RCC 7860 (cell line): ENCODE measurements around the gene GPR176.

ENCODE experiments used
- DNase-seq: peaks from one replicate; pipeline ENCODE4 v3.0.0-alpha.2; 2015; ENCODE audit warnings: low spot score
- FAIRE-seq: peaks from 2 replicates; lab custom pipeline; 2012; peaks lifted over from hg19 to GRCh38; lab: Jason Lieb, UNC

The GPR176 gene

DNA sequence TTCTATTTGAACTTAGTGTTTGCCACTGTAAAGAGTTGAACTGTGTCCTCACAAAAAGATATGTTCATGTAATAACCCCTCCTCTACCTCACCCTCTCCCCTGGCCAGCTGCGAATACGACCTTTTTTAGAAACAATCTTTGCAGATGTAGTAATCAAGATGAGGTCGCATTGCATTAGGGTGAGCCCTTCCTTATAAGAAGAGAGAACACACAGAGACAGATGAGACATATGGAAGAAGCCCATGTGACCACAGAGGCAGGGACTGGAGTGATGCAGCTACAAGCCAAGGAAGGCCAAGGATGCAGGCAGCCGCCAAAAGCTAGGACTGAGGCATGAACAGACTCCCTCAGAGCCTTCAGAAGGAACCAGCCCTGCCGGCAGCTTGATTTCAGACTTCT, 27.6 kb downstream of the GPR176 start:
- DNase-seq (no peak), FAIRE-seq (no peak)

DNA sequence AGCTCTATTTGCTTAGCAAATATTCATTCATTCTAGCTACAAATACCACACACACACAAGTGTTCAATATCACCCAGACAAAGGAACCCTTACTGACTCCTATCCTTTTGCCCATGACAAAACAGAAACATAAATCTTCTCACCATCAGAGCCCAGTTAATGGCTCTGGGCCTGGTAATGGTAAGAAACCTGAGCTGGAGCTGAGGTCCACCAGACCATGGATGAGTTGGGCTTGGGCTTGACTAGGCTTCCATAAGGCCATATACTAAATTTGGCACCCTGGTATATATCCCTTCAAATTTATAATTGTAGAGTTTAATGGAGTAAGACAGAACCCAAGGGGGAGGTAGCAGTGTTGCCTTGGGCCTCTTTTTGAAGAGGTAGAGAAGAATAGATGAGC, 29.4 kb downstream of the GPR176 start:
- FAIRE-seq: no peak

DNA sequence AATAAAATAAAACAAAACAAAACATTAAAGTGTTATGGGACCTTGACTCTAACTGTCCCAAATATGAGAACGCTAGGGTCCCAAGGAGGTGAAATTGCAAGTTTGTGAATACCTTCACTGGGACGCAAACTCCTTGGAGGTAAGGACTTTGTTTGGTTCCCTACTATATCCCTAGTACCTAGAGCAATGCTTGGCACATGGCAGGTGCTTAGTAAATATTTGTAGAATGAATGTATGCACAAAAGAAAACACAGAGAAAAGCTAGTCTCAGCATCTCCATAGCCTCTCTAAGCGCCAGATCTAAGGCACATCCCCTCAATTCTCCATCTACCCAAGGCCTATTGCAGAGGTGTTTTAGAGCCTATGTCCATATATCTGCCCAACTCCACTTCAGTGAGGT, 30.5 kb downstream of the GPR176 start:
- FAIRE-seq (no peak), DNase-seq (no peak)

More for the DNA sequence above, 29.4 kb downstream of the GPR176 start:
- no peak for DNase-seq

DNA sequence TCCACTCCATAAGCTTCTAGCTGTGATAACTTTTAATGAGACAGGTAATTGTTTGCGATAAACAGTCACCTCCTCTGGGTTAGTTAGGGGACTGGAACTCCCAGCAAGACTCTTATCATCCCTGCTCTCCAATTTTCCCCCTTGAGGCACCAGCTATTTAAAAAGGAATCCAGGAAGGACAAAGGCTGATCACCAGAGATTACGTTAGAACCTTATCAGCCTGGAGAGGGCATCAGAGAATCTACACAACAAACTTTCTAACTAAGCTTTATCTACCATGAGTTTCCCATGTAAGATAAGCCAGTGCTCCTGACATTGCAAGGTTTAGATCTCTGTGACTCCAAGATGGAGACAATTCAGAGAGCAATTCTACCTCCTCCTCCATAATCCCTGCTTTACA, 31.3 kb downstream of the GPR176 start:
- no peak for DNase-seq
- no peak for FAIRE-seq

DNA sequence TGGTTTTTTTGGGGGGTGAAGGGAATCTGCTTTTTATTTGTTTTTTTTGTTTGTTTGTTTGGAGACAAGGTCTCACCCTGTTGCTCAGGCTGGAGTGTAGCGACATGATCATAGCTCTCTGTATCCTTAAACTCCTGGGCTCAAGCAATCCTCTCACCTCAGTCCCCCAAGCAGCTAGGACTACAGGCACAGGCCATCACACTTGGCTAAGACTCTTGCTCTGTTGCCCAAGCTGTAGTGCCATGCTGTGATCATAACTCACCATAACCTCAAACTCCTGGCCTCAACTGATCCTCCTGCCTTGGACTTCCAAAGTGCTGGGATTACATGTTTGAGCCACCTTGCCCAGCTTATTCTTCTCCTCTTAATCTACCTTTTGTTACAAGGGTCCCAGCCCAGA, 31.8 kb downstream of the GPR176 start:
- FAIRE-seq (no peak), DNase-seq (no peak)

DNA sequence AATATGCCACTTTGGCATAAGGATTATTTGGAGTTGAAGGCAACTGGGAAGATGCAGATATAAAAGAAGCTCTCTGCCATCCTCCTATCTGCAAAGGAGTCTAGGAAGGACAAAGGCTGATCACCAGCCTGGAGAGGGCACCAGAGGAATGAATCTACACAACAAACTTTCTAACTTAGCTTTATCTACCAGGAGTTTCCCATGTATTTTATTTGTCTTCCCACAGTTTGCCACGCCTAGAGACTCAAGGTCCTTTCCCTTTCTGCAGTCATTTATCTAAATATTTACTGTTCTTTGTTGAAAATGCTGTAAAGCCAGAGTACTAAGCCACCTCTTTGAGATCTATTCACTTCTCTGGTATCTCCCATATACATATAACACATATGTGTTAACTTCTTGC, 32.2 kb downstream of the GPR176 start:
- DNase-seq: peak; percentile 19
- no peak for FAIRE-seq

DNA sequence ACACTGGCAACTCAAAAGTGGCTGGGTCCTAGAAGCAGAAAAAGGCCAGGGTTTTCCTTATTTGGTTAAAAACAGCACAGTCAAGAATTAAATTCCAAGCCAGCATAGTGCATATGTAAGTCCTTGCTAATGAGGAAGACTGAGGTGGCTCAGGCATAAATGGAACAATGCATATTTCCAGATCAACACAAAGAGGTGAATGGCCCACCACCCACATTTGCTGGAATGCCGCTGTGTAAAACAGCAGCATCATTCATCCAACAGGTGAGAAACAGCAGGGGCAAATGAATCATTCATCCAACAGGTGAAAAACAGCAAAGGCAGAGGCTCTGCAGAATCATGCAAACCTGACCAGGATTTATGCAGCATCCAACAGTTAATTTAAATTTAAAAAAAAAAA, 32.9 kb downstream of the GPR176 start:
- no peak for FAIRE-seq

DNA sequence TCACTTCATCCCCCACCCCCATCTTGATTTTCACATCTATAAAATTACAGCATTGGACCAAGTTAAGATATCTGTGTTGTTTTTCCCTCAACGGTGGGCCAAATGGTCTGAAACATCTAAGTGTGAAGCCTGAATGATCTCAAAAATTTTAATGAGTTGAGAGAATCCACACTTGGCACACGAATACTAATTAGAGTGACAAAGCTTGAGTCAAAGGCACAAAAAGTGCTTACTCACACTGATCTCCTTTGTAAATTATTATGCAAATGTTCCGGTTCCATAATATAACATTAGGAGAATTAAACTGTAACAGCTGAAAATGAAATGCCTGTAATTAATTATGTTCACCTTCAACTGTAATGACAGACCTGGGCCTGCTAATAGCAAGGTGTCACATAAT, 33.6 kb downstream of the GPR176 start:
- DNase-seq (no peak), FAIRE-seq (no peak)

More for the DNA sequence above, 32.9 kb downstream of the GPR176 start:
- no peak for DNase-seq

DNA sequence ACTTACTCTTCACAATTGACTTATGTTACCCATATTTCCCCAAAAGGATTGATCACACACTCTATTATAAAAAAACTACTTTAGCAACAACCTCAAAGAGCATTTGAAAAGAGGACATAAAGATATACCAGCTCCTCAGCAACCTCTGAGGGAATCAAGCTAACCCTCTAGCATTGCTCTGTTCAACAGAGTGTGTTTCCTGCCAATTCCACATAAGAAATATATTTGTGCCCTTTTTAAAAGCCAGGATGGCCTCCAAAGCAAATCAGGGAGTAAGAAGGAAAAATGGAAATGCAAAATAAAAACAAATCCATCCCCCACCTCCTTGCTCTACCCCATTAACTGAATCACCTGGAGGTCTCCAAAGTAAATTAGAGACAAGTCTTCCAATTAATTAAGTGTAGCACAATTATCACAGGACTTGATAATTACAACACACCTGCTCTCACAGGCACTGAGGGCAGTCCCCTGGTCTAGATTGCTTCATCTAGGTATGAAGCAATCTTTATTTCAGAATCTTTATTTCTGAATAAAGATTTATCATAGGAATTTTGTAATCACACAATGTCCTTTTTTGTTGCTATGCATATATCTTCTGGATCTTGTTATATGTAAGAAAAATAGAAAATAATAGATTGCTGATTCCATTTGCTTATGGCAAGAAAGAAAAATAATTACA, 34.8 kb downstream of the GPR176 start:
- FAIRE-seq (no peak), DNase-seq (no peak)

DNA sequence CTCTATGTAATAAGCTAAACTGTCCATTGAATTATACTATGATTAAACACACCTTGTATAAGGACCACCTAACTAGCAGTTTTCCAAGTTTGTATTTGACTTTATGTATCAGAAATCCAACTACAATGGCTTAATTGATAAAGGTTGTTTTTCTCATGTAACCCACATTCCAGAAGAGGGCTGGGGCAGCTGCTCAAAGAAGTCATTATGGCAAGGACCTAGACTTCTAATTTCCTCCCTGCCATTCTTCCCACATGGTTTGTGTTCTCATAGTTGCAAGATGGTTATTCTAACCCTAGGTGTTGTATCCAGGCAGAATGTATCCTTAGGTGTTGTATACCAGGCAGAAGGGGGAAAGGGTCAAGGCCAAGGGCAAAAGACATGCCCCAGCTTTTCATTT, 35.7 kb downstream of the GPR176 start:
- DNase-seq (no peak), FAIRE-seq (no peak)

DNA sequence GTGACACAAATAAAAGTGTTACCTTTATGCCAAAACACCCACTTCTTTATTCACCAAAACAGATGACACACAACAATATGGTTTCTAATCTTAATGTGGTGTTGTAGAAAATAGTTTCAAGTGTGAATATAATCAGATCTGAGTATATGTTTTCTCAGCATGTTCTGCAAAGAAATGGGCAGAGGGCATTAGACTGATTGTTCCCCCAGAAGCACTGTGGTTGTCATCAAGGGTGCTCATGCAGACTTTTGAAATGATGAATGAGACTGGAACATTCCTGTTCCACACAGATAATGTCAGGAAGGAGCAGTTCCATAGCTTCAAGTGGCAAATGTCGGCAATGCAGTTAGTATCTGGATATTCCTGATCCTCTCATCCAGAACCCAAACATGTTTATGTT, 37.5 kb downstream of the GPR176 start:
- DNase-seq (no peak), FAIRE-seq (no peak)

DNA sequence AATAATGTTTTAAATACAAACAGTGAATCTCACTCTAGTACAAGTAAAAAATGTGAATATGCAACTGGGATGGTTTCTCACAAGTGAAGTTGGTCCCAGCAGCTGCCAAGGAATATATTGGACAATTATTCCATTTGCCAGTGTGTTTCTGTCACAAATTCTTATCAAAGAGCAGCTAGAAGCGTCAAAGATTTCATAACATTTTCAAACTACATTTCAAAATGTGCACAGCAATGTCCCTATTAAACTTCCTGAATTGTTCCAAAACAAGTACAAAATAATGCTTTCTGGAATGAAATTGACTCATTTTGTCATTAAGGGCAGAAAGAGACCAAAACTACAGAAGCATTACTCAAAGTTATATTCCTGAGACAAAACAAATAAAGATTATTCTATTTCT, 38.3 kb downstream of the GPR176 start:
- FAIRE-seq (no peak), DNase-seq (no peak)

DNA sequence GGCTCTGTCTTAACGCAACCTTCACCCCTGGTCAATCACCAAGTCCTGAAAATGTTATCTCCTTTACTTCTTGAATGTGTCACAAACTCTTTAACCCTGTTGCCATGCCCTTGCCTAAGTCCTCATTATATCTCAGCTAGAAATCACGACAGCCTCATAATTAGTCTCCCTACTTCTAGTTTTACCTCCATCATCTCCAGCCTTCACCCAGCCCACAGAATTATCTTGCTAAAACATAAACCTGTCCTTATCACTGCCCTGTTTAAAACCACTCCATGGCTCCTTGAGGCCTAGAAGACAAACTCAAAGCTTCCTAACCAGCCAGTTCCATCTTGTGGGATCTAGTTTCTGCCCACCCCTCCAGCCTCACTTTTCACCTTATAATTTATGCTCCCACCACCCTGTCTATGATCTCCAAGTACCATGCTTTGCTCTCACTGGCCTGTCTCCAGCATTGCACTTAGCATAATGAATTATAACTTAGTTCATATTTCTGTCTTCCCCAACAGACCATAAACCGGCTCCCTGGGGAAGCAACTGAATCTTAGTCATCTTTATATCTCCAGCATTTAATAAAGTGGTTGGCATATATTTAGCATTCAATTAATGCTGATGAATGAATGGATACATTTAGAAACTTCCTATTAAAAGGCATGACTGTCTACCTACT, 39.2 kb downstream of the GPR176 start:
- no peak for DNase-seq
- FAIRE-seq: no peak

DNA sequence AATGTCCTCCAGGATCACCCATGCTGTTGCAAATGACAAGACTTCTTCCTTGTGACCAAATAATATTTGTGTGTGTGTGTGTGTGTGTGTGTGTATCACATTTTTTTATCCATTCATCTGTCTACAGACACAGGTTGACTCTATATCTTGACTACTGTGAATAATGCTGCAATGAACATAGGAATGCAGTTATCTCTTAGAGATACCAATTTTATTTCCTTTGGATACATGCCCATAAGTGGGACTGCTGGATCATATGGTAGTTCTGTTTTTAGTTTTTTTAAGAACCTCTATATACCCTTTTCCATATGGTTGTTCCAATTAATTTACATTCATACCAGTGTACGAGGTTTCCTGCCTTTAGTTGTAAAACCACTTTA, 41.7 kb downstream of the GPR176 start:
- no peak for FAIRE-seq
- DNase-seq: no peak

DNA sequence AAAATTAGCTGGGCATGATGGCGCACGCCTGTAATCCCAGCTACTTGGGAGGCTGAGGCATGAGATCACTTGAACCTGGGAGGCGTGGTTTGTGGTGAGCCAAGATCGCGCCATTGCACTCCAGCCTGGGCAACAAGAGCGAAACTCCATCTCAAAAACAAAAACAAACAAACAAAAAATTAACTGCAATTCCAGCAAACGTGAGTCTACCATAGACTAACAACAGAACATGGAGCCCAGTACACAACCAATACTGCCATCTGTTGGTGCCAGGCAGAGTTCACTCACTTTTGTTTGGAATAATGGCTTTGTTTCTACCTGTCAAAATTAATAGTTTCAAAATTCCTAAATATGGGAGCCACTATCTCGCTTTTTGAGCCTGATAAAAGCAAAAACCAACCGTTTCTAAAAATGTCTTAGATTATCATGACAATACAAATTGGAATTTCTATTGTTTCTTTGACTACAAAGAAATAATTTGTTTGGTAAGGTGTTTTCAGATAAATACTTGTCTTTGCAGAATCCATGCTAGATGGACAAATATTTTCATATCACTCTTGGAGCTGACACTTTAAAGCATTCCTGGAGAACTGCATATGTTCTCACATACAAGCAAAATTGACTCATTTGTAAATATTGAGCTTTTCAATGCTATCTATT, 45.0 kb downstream of the GPR176 start:
- no peak for FAIRE-seq

DNA sequence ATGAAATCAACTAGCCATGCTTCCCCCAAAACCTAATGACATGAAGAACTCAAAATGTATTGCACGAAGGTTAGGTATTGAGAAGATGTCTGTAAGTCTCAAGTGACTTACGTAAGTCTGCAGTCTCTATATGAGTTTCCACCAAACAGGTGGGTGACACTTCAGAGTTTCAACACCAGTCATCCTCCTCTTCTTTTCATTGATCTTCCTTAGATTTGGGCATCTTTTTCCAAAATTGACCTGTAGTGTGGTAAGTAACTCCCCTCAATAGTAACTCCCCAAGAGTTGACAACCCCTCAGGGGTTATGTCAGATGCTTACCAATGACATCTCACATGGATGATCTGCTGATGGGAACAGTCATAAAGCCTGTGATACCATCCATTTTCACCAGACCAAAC, 46.1 kb downstream of the GPR176 start:
- FAIRE-seq: no peak

More for the DNA sequence above, 45.0 kb downstream of the GPR176 start:
- DNase-seq: no peak

DNA sequence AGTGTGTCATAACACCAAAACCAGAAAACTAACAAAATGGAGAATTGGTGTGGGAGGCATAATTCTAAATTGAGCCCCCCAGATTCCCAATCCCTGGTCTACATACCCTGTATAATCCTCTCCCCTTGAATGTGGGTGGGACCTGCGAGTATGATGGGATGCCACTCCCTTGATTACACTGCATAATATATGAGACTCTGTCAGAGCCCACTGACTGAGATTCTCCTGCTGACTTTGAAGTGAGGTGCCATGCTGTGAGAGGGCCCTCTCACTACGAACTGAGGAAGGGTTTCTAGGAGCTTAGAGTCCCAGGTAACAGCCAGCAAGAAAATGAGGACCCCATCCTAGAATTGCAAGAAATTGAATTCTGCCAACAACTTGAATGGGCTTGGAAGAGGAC, 49.5 kb downstream of the GPR176 start:
- FAIRE-seq: no peak
- no peak for DNase-seq

More for the DNA sequence above, 46.1 kb downstream of the GPR176 start:
- no peak for DNase-seq

DNA sequence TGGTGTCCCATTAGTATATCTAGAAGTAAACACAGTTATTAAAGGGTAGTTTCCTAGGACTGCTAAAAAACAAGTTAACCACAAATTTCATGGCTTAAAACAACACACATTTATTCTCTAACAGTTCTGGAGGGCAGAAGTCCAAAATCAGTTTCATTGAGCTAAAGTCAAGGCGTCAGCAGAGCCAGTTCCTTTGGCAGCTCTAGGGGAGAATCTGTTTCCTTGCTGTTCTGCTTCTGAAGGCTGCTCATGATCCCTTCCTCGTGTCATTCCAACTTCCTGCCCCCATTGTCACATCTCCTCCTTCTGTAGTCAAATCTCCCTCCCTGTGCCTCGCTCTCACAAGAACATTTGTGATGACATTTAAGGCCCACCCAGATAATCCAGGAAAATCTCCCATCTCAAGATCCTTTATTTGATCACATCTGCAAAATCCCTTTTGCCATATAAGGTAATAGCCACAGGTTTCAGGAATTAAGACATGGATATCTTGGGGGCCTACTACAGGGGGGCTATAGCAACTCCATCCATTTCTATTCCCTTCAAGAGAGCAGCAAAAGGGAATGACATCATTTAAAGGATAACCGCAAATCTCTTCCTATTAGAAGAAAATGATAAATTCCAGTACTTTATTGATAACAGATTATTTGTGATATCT, 50.1 kb downstream of the GPR176 start:
- FAIRE-seq: no peak

DNA sequence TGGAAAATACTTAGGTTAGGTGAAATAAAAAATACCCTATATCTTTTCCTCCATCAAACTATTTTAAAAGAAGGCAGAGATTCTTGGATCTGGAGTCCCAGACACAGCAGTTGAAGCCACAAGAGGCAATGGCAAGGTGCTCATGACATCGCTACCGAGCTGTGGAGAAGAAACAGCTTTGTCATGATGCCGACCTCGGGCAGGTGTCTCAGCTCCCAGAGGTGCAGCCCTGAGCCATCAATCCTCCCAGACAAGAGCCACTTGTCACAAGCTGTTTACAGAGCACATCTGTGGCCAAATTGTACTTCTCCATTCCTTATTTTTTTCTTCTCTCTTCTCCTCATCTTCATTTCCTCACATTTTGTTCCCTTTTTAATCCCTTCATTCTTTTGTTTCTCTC, 50.8 kb downstream of the GPR176 start:
- DNase-seq: no peak
- no peak for FAIRE-seq

More for the DNA sequence above, 50.1 kb downstream of the GPR176 start:
- no peak for DNase-seq

DNA sequence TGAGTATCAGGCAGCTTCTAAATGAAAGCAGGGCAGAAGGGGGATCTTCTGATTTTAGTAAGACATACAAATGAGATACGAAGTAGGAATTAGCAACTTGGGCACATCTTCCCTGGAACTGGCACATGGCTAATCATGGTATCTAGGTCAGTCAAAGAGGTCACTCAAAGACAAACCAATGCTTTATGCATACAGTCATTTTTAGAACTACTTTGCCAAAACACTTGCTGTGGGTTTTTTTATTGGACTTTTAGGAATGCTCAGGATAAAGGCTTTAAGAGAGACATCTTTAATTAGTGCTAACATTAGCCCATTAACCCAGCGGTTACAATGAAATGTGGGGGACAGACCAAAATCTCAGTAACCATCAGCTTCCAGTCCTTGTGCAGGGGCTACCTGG, 51.7 kb downstream of the GPR176 start:
- no peak for FAIRE-seq

DNA sequence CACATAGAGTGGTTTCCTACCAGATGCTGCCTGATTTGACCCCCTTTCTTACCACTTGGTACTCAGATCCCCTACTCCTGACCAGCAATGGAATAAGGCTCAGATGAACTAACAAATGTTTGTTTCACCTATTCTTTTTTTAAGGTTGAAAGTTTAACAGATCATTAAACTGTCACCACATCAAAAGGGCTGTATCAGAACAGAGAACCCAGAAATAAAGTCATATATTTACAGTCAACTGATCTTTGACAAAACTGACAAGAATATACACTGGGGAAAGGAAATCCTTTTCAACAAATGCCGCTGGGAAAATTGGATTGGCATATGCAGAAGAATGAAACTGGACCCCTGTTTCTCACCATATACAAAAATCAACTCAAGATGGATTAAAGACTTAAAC, 56.0 kb downstream of the GPR176 start:
- no peak for FAIRE-seq
- no peak for DNase-seq

More for the DNA sequence above, 51.7 kb downstream of the GPR176 start:
- no peak for DNase-seq

DNA sequence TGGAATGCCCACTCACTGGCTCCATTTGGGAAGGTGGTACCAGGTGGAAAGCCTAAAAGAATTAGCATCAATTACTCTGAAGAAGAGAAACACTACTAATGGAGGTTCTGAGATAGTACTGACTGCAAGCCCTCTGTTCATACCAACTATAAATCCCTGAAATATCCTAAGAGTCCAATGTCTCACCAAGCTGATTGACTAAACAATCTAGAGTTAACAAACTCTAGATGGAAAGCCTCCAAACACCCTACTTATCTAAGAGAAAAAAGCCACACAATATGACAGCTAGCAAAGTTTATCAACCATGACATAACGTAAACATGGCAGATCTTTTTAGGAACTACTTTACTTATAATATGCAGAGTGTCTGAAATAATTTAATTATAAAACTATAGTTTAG, 59.2 kb downstream of the GPR176 start:
- FAIRE-seq: no peak
- no peak for DNase-seq
